B cell (primary cell): Measurements from ENCODE around the gene LHFPL6. TPM values are rescaled to one million over a fixed set of nuclear protein-coding genes. Genes with fewer than 3 reads are reported as not detected.

Source experiments
- ATAC-seq: fragments of 200-7000 bp; cut with Tn5 transposase; one replicate; pipeline ENCODE4 v1.10.0; 2021; ENCODE audit warnings: low read depth, mild to moderate bottlenecking, moderate number of reproducible peaks, moderate library complexity
- CTCF ChIA-PET: fragments of 350-600 bp; sonication (Branson Sonifier 250); formaldehyde crosslinking; loops from one replicate; lab custom pipeline; 2021; ENCODE audit warnings: antibody characterized with exemption, inconsistent platforms; lab: Charles Lee
- POLR2A ChIA-PET: fragments of 350-600 bp; sonication (Branson Sonifier 250); formaldehyde crosslinking; loops from one replicate; lab custom pipeline; 2021; ENCODE audit warnings: antibody characterized with exemption; lab: Charles Lee
- DNase-seq: peaks from one replicate; pipeline ENCODE4 v3.0.0; 2013
- H2AFZ ChIP-seq: 2 replicates; pipeline ENCODE4 v1.6.1; 2012; ENCODE audit warnings: mild to moderate bottlenecking, low read depth, low read length; ENCODE audit not compliant: insufficient read depth, poor library complexity, severe bottlenecking
- H3K27ac ChIP-seq, 2 donors: 1 replicate in 1 of 2; 2 replicates in 1 of 2; pipeline ENCODE4 v1.5.1; 2012 to 2013; ENCODE audit warnings: low read length in 2 of 2, mild to moderate bottlenecking in 2 of 2, moderate library complexity in 1 of 2
- H3K27me3 ChIP-seq, 4 experiments: fragments of 200-600 bp in 1 of 4; sonication (generic) in 1 of 4; replicated peaks in 1 of 4; 1 replicate in 2 of 4; 2 replicates in 2 of 4; pipeline versions ENCODE4 v1.6.1 to v1.7.0; 2013 to 2016; ENCODE audit warnings: low read length in 3 of 4, mild to moderate bottlenecking in 2 of 4, mixed read lengths in 1 of 4, moderate library complexity in 1 of 4; ENCODE audit not compliant: insufficient read depth in 4 of 4, control insufficient read depth in 3 of 4; ENCODE audit errors: control extremely low read depth in 1 of 4
- H3K36me3 ChIP-seq, 2 experiments: replicated peaks in 1 of 2; 1 replicate in 1 of 2; 2 replicates in 1 of 2; pipeline versions ENCODE4 v1.6.1 to v1.7.1; 2013; ENCODE audit warnings: low read length in 1 of 2; ENCODE audit not compliant: insufficient read depth in 2 of 2, control insufficient read depth in 1 of 2; ENCODE audit errors: control extremely low read depth in 1 of 2, extremely low read depth in 1 of 2
- H3K4me1 ChIP-seq, 2 donors: fragments of 200-600 bp in 1 of 2; sonication (generic) in 1 of 2; 1 replicate in 1 of 2; 2 replicates in 1 of 2; pipeline versions ENCODE4 v1.5.1 to v1.6.1; 2013 to 2017; ENCODE audit warnings: low read length in 2 of 2; ENCODE audit not compliant: control insufficient read depth in 2 of 2, insufficient read depth in 2 of 2
- H3K4me2 ChIP-seq: replicated peaks from 2 replicates; pipeline ENCODE3; 2012; ENCODE audit warnings: mild to moderate bottlenecking, low read depth, low read length; ENCODE audit not compliant: poor library complexity, severe bottlenecking
- H3K4me3 ChIP-seq, 5 experiments: fragments of 200-600 bp in 1 of 5; sonication (generic) in 1 of 5; 1 replicate in 3 of 5; 2 replicates in 2 of 5; pipeline versions ENCODE4 v1.5.1 to v1.7.0; 2011 to 2016; ENCODE audit warnings: low read length in 4 of 5, mild to moderate bottlenecking in 4 of 5, low read depth in 2 of 5, control low read depth in 1 of 5, moderate library complexity in 1 of 5; ENCODE audit not compliant: insufficient read depth in 1 of 5; ENCODE audit errors: control extremely low read depth in 1 of 5, extremely low read depth in 1 of 5
- H3K79me2 ChIP-seq: fragments of 200-600 bp; sonication (generic); one replicate; pipeline ENCODE4 v1.6.0; 2016; ENCODE audit warnings: low read length; ENCODE audit not compliant: control insufficient read depth, insufficient read depth
- H3K9ac ChIP-seq: fragments of 200-600 bp; sonication (generic); 2 replicates; pipeline ENCODE4 v1.6.1; 2017; ENCODE audit warnings: mild to moderate bottlenecking, low read length, moderate library complexity
- H3K9me3 ChIP-seq, 3 donors: one replicate each; pipeline versions ENCODE4 v1.6.1 to v1.7.1; 2013; ENCODE audit warnings: low read length in 2 of 3; ENCODE audit not compliant: control insufficient read depth in 2 of 3, insufficient read depth in 1 of 3; ENCODE audit errors: control extremely low read depth in 1 of 3
- H4K20me1 ChIP-seq: 2 replicates; pipeline ENCODE4 v1.6.0; 2012; ENCODE audit warnings: mild to moderate bottlenecking, low read length; ENCODE audit not compliant: insufficient read depth, control insufficient read depth, poor library complexity, severe bottlenecking
- H3K27ac Mint-ChIP-seq: one replicate; pipeline ENCODE4 v1.8.0; 2021; ENCODE audit warnings: mixed read lengths
- H3K27me3 Mint-ChIP-seq: one replicate; pipeline ENCODE4 v1.8.0; 2021; ENCODE audit warnings: mixed read lengths
- H3K4me1 Mint-ChIP-seq: one replicate; pipeline ENCODE4 v1.8.0; 2021; ENCODE audit warnings: mixed read lengths
- H3K4me3 Mint-ChIP-seq: one replicate; pipeline ENCODE4 v1.8.0; 2021; ENCODE audit warnings: mixed read lengths
- H3K9me3 Mint-ChIP-seq: one replicate; pipeline ENCODE4 v1.8.0; 2022; ENCODE audit warnings: mixed read lengths; ENCODE audit not compliant: insufficient read depth
- CTCF ChIP-seq: fragments of 200-600 bp; IDR thresholded peaks from one replicate; pipeline ENCODE4 v1.8.0; 2022; ENCODE audit warnings: antibody characterized with exemption, mild to moderate bottlenecking
- EZH2 ChIP-seq: IDR thresholded peaks from 2 replicates; pipeline ENCODE4 v1.6.1; 2012; ENCODE audit warnings: borderline replicate concordance, low read depth, mild to moderate bottlenecking, moderate library complexity, low read length; ENCODE audit not compliant: insufficient read depth, poor library complexity, severe bottlenecking
- WGBS: methylation state at CpG from one replicate; pipeline ENCODE4 v1.1.5; 2013; ENCODE audit warnings: missing lambda C conversion rate; ENCODE audit not compliant: insufficient coverage; 5-methylcytosine and 5-hydroxymethylcytosine counted together
- intact Hi-C: fragments of 100-400 bp; cut with micrococcal nuclease; formaldehyde crosslinking; loops from one replicate; pipeline ENCODE4 v1.10.0; 2022
- polyA plus RNA-seq: library from polyadenylated mRNA; depleted of rRNA; stranded (reverse); fragments of >200 nt; gene quantifications from 2 replicates; pipeline ENCODE4 v1.2.3, GENCODE V29; 2012
- total RNA-seq, 2 donors: library from RNA; stranded (reverse); fragments of 120-200 nt in 1 of 2; gene quantifications; 1 replicate in 1 of 2; 2 replicates in 1 of 2; pipeline versions ENCODE4 v1.2.3 to v1.2.4, GENCODE V29; 2013 to 2022

LHFPL6 gene
- total and polyA plus RNA-seq, 2 donors (not counting 1 experiment from before 2014, with no cell fraction given): 0.01 TPM; not detected in 1

GRCh38 chr13:39364947-39365468, 238.0 kb downstream of the LHFPL6 start:
- H3K9me3 ChIP-seq: peaks cover 0 to 2% (median 0%) of the 10 kb centered on the region in 3 donors
- H3K27me3 ChIP-seq: peaks cover 0 to 3% (median 0%) of the 10 kb centered on the region in 4 experiments
- 96% methylated on average over 5 of the region's 5 CpGs for WGBS
- no peak overlapping the region for H3K27ac ChIP-seq
- no peaks in the 10 kb centered on the region for H3K4me1 Mint-ChIP-seq
- H3K4me3 ChIP-seq: no peak overlapping the region
- DNase-seq (no peak), ATAC-seq (no peak)
- no peaks in the 10 kb centered on the region for H3K79me2 ChIP-seq
- no peak overlapping the region for H3K4me2 ChIP-seq
- H3K36me3 ChIP-seq: no peaks in the 10 kb centered on the region
- no peaks in the 10 kb centered on the region for H4K20me1 ChIP-seq
- H3K27ac Mint-ChIP-seq: no peak overlapping the region
- H3K27me3 Mint-ChIP-seq: no peaks in the 10 kb centered on the region
- no peaks in the 10 kb centered on the region for H3K9me3 Mint-ChIP-seq
- intact Hi-C loops: no loop called here
- no peak overlapping the region for H3K4me3 Mint-ChIP-seq
- no peak overlapping the region for H2AFZ ChIP-seq
- H3K9ac ChIP-seq: no peak overlapping the region
- H3K4me1 ChIP-seq: no peaks in the 10 kb centered on the region
- ChIA-PET CTCF (no interaction called here), POLR2A (no interaction called here)
- no peak for TF ChIP-seq EZH2
- TF ChIP-seq CTCF: no peak

GRCh38 chr13:39363382-39363772, 239.6 kb downstream of the LHFPL6 start:
- intact Hi-C loops: no loop called here
- TF ChIP-seq CTCF: no peak
- no peak for TF ChIP-seq EZH2
- CTCF ChIA-PET: no interaction called here

More at GRCh38 chr13:39363382-39363772, 239.6 kb downstream of the LHFPL6 start:
- H3K27me3 ChIP-seq: peaks cover 0 to 3% (median 0%) of the 10 kb centered on the region in 4 experiments
- Mint-ChIP-seq H3K27me3 (no peaks in the 10 kb centered on the region), H3K4me3 (no peak overlapping the region), H3K4me1 (no peaks in the 10 kb centered on the region), H3K27ac (no peak overlapping the region), H3K9me3 (no peaks in the 10 kb centered on the region)
- H3K4me3 ChIP-seq: no peak overlapping the region
- ATAC-seq (no peak), DNase-seq (no peak)
- peaks cover 0 to 2% (median 0%) of the 10 kb centered on the region in 3 donors for H3K9me3 ChIP-seq
- no peaks in the 10 kb centered on the region for H3K79me2 ChIP-seq
- no peaks in the 10 kb centered on the region for H3K36me3 ChIP-seq
- no peak overlapping the region for H3K4me2 ChIP-seq
- H3K9ac ChIP-seq: no peak overlapping the region
- H4K20me1 ChIP-seq: no peaks in the 10 kb centered on the region
- no peaks in the 10 kb centered on the region for H3K4me1 ChIP-seq
- no peak overlapping the region for H2AFZ ChIP-seq
- POLR2A ChIA-PET: no interaction called here
- WGBS: 100% methylated on average over 1 of the region's 4 CpGs
- no peak overlapping the region for H3K27ac ChIP-seq
